IMR-90 (cell line): ENCODE data around the gene C10orf105. TPM values are rescaled to one million over a fixed set of nuclear protein-coding genes. Genes with fewer than 3 reads are reported as not detected.

Experiments used
- ATAC-seq: fragments of 200-7000 bp; cut with Tn5 transposase; 2 replicates; pipeline ENCODE4 v1.9.1; 2020; ENCODE audit warnings: low read depth, mild to moderate bottlenecking, moderate library complexity
- BruUV-seq: library from RNA; stranded (reverse); fragments of 400-500 nt; replicated peaks from 2 replicates; lab custom pipeline; 2021; lab: Mats Ljungman, UMichigan
- CTCF ChIA-PET: fragments of 300-600 bp; formaldehyde crosslinking; extraction: SDS; loops from one replicate; lab custom pipeline; 2021; ENCODE audit warnings: antibody characterized with exemption; lab: Yijun Ruan, JAX
- POLR2A ChIA-PET: fragments of 300-600 bp; sonication (Branson Sonifier 250); formaldehyde crosslinking; loops from one replicate; lab custom pipeline; 2022; ENCODE audit warnings: antibody characterized with exemption; ENCODE audit not compliant: unreplicated experiment; lab: Charles Lee
- DNase-seq: peaks from one replicate; pipeline ENCODE4 v3.0.0; 2013
- H2AFZ ChIP-seq: replicated peaks from 2 replicates; pipeline ENCODE3; 2013; ENCODE audit warnings: low read length, mild to moderate bottlenecking; ENCODE audit not compliant: poor library complexity
- H2AK5ac ChIP-seq: 2 replicates; pipeline ENCODE4 v1.6.1; 2013; ENCODE audit warnings: low read depth, low read length, inconsistent platforms
- H2AK9ac ChIP-seq: replicated peaks from 2 replicates; pipeline ENCODE3; 2013; ENCODE audit warnings: mild to moderate bottlenecking, low read depth, low read length, moderate library complexity; ENCODE audit not compliant: poor library complexity
- H2BK120ac ChIP-seq: 2 replicates; pipeline ENCODE4 v1.6.1; 2013; ENCODE audit warnings: low read depth, low read length, inconsistent platforms
- H2BK15ac ChIP-seq: 3 replicates; pipeline ENCODE4 v1.6.1; 2013; ENCODE audit warnings: low read depth, low read length, inconsistent platforms
- H2BK20ac ChIP-seq: 2 replicates; pipeline ENCODE4 v1.6.1; 2013; ENCODE audit warnings: low read depth, mild to moderate bottlenecking, inconsistent platforms, low read length, moderate library complexity
- H2BK5ac ChIP-seq: 2 replicates; pipeline ENCODE4 v1.6.1; 2013; ENCODE audit warnings: mild to moderate bottlenecking, low read depth, low read length, inconsistent platforms; ENCODE audit not compliant: poor library complexity, severe bottlenecking
- H3K14ac ChIP-seq: replicated peaks from 2 replicates; pipeline ENCODE4 v1.6.1; 2013; ENCODE audit warnings: low read depth, low read length, inconsistent platforms
- H3K18ac ChIP-seq: 2 replicates; pipeline ENCODE4 v1.6.1; 2013; ENCODE audit warnings: low read depth, low read length, control low read depth
- H3K23ac ChIP-seq: 2 replicates; pipeline ENCODE4 v1.6.1; 2013; ENCODE audit warnings: low read depth, low read length, inconsistent platforms
- H3K27ac ChIP-seq: 2 replicates; pipeline ENCODE4 v1.5.1; 2013; ENCODE audit warnings: mild to moderate bottlenecking, control low read depth, low read length; ENCODE audit not compliant: insufficient read depth
- H3K27me3 ChIP-seq: 2 replicates; pipeline ENCODE4 v1.6.1; 2013; ENCODE audit warnings: low read length; ENCODE audit not compliant: control insufficient read depth, insufficient read depth
- H3K36me3 ChIP-seq: 2 replicates; pipeline ENCODE4 v1.6.1; 2013; ENCODE audit warnings: low read length, mixed read lengths; ENCODE audit not compliant: control insufficient read depth, insufficient read depth
- H3K4ac ChIP-seq: 2 replicates; pipeline ENCODE4 v1.6.1; 2013; ENCODE audit warnings: low read depth, low read length, inconsistent platforms
- H3K4me1 ChIP-seq: 2 replicates; pipeline ENCODE4 v1.6.1; 2013; ENCODE audit warnings: low read length, mixed read lengths; ENCODE audit not compliant: control insufficient read depth, insufficient read depth
- H3K4me2 ChIP-seq: 2 replicates; pipeline ENCODE4 v1.6.1; 2013; ENCODE audit warnings: low read depth, mild to moderate bottlenecking, control low read depth, low read length, moderate library complexity
- H3K4me3 ChIP-seq: 2 replicates; pipeline ENCODE4 v1.5.1; 2013; ENCODE audit warnings: low read depth, mild to moderate bottlenecking, control low read depth, low read length, moderate library complexity; ENCODE audit not compliant: insufficient read depth
- H3K56ac ChIP-seq: 2 replicates; pipeline ENCODE4 v1.6.1; 2013; ENCODE audit warnings: low read length, inconsistent platforms; ENCODE audit not compliant: insufficient read depth; ENCODE audit errors: extremely low read depth
- H3K79me1 ChIP-seq, 2 experiments: 2 replicates each; pipeline ENCODE4 v1.6.1; 2013; ENCODE audit warnings: low read length in 2 of 2, inconsistent platforms in 1 of 2, low read depth in 1 of 2
- H3K9ac ChIP-seq: 2 replicates; pipeline ENCODE4 v1.6.1; 2013; ENCODE audit warnings: low read depth, low read length, control low read depth
- H3K9me1 ChIP-seq: 2 replicates; pipeline ENCODE4 v1.6.1; 2013; ENCODE audit warnings: low read length, inconsistent platforms; ENCODE audit not compliant: insufficient read depth
- H3K9me3 ChIP-seq: 2 replicates; pipeline ENCODE4 v1.6.1; 2013; ENCODE audit warnings: low read length; ENCODE audit not compliant: control insufficient read depth, insufficient read depth
- H4K20me1 ChIP-seq: 2 replicates; pipeline ENCODE4 v1.6.1; 2013; ENCODE audit warnings: low read length, inconsistent platforms; ENCODE audit not compliant: insufficient read depth
- H4K5ac ChIP-seq: 2 replicates; pipeline ENCODE4 v1.6.1; 2013; ENCODE audit warnings: mild to moderate bottlenecking, low read depth, low read length, control low read depth
- H4K8ac ChIP-seq, 2 experiments: 2 replicates each; pipeline ENCODE4 v1.6.1; 2013; ENCODE audit warnings: low read depth in 2 of 2, low read length in 2 of 2, control low read depth in 1 of 2, inconsistent platforms in 1 of 2
- H4K91ac ChIP-seq: 2 replicates; pipeline ENCODE4 v1.6.1; 2013; ENCODE audit warnings: low read depth, low read length, inconsistent platforms; ENCODE audit not compliant: insufficient read depth
- BHLHE40 ChIP-seq: fragments of 150-350 bp; IDR thresholded peaks from 2 replicates; pipeline ENCODE4 v1.6.1; 2016; ENCODE audit warnings: mild to moderate bottlenecking, low read depth, low read length
- CEBPB ChIP-seq: IDR thresholded peaks from 2 replicates; pipeline ENCODE4 v1.6.1; 2012; ENCODE audit warnings: low read depth, low read length, improper control_type of control experiment
- CHD1 ChIP-seq: IDR thresholded peaks from 2 replicates; pipeline ENCODE4 v1.6.1; 2012; ENCODE audit warnings: low read depth, low read length, improper control_type of control experiment
- CTCF ChIP-seq: conservative IDR thresholded peaks from 2 replicates; pipeline ENCODE4 v1.5.1; 2012; ENCODE audit warnings: mild to moderate bottlenecking, low read depth, low read length, improper control_type of control experiment
- MAZ ChIP-seq: IDR thresholded peaks from 2 replicates; pipeline ENCODE4 v1.6.1; 2012; ENCODE audit warnings: low read depth, mild to moderate bottlenecking, low read length, improper control_type of control experiment, moderate library complexity, borderline replicate concordance
- MXI1 ChIP-seq: IDR thresholded peaks from 2 replicates; pipeline ENCODE4 v1.6.1; 2012; ENCODE audit warnings: low read depth, mild to moderate bottlenecking, low read length, moderate library complexity, borderline replicate concordance
- NFE2L2 ChIP-seq: fragments of 150-350 bp; IDR thresholded peaks from 2 replicates; pipeline ENCODE4 v1.6.1; 2016; ENCODE audit warnings: low read depth, mild to moderate bottlenecking, low read length
- POLR2A ChIP-seq: IDR thresholded peaks from 2 replicates; pipeline ENCODE4 v1.6.1; 2012; ENCODE audit warnings: mild to moderate bottlenecking, low read depth, low read length
- RCOR1 ChIP-seq: IDR thresholded peaks from 2 replicates; pipeline ENCODE4 v1.6.1; 2012; ENCODE audit warnings: mild to moderate bottlenecking, low read length, improper control_type of control experiment; ENCODE audit not compliant: insufficient replicate concordance
- RFX5 ChIP-seq: IDR thresholded peaks from 2 replicates; pipeline ENCODE4 v1.8.0; 2012; ENCODE audit warnings: low read depth, mild to moderate bottlenecking, low read length, moderate library complexity
- SMC3 ChIP-seq: fragments of 150-350 bp; IDR thresholded peaks from 2 replicates; pipeline ENCODE4 v1.6.1; 2016; ENCODE audit warnings: low read depth, mild to moderate bottlenecking, antibody characterized with exemption, low read length, moderate library complexity
- WGBS, 2 experiments: methylation state at CpG; one replicate each; pipeline versions ENCODE4 v1.1.5 to v1.1.7; 2013; ENCODE audit warnings: missing lambda C conversion rate in 2 of 2; ENCODE audit not compliant: insufficient read length in 1 of 2; ENCODE audit errors: extremely low coverage in 2 of 2; 5-methylcytosine and 5-hydroxymethylcytosine counted together
- dilution Hi-C: fragments of 300-500 bp; cut with HindIII; formaldehyde crosslinking; loops from one replicate; pipeline ENCODE4 v1.14.3; 2018; ENCODE audit warnings: low sequenced_read_pairs; ENCODE audit not compliant: unreplicated experiment
- in situ Hi-C: fragments of 300-500 bp; cut with MboI; formaldehyde crosslinking; loops from 3 replicates; pipeline ENCODE4 v1.14.3; 2019; ENCODE audit warnings: low sequenced_read_pairs, inconsistent platforms, mixed read lengths
- intact Hi-C: fragments of 100-400 bp; cut with micrococcal nuclease; formaldehyde crosslinking; loops from 2 replicates; pipeline ENCODE4 v1.10.0; 2022
- polyA plus RNA-seq, 3 experiments: library from polyadenylated mRNA; depleted of rRNA; stranded (reverse); fragments of >200 nt; gene quantifications; 2 replicates each; pipeline ENCODE4 v1.2.3, GENCODE V29; 2012; ENCODE audit warnings: low replicate concordance in 1 of 3
- total RNA-seq: library from RNA; depleted of rRNA; stranded (reverse); fragments of >200 nt; gene quantifications from 2 replicates; pipeline ENCODE4 v1.2.3, GENCODE V29; 2012
- TF ChIP-seq, protein P1 (sequence below): fragments of 150-350 bp; IDR thresholded peaks from 2 replicates; pipeline ENCODE4 v1.6.1; 2017; ENCODE audit warnings: mild to moderate bottlenecking, antibody characterized with exemption, low read length, low read depth
- TF ChIP-seq, protein P2 (sequence below): fragments of 150-350 bp; IDR thresholded peaks from 2 replicates; pipeline ENCODE4 v1.6.1; 2016; ENCODE audit warnings: low read depth, mild to moderate bottlenecking, low read length, moderate library complexity, borderline replicate concordance

C10orf105 gene
- total and polyA plus RNA-seq, 2 of the 4 experiments (the other 2 are of a cell fraction): under 0.01 TPM; not detected in 1

DNA sequence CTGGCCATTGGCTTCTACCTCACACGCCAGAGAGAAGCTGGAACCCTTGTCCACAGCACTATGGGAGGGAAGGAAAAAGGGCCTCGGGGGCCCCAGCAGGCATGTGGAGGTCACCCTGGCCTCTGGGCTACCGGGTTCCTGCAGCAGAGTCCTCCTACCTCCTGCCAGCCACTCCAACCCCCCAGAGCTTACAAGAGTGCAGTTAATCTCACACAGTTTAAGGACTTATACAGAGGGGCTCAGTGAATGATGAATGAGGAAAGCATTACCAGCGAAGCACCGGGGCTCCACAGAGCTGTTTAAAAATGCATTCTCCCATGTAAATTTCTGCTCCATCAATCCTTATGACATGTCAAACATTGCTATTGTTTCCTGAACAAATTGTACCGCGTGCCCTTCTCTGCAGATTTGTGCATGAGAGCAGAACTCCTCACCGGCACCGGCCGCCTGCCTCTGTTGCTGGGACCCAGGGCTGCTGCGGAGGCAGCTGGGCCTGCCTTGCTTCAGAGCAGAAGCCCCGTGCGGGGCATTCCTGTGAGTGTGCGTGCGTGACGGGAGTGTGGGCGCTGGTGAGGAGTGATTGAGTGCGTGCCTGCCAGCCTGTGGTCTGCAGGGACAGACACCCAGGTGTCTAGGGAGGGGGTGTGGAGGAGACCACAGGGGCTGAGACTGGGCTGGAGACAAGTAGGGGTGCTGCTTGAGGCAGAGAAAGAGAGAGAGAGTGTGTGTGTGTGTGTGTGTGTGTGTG is 52.8 kb downstream of the C10orf105 start:
- H3K4me3 ChIP-seq: no peak overlapping the region
- H2BK120ac ChIP-seq: no peak overlapping the region
- WGBS, 2 experiments: no CpG with 5 or more reads among the region's 18 CpGs
- no peak for ATAC-seq
- intact Hi-C loops (no loop called here), dilution Hi-C loops (no loop called here), in situ Hi-C loops (no loop called here)
- H3K9me1 ChIP-seq: no peaks in the 10 kb centered on the region
- H3K27me3 ChIP-seq: peaks cover 43% of the 10 kb centered on the region
- H3K9ac ChIP-seq: no peak overlapping the region
- H4K20me1 ChIP-seq: no peaks in the 10 kb centered on the region
- no peak overlapping the region for H3K27ac ChIP-seq
- no TSS peak for BruUV-seq
- no peaks in the 10 kb centered on the region for H3K36me3 ChIP-seq
- no peak overlapping the region for H2AK5ac ChIP-seq
- POLR2A ChIA-PET: no interaction called here
- TF ChIP-seq MXI1 (no peak), CHD1 (no peak), BHLHE40 (no peak), RCOR1 (no peak), RFX5 (no peak), CTCF (no peak), CEBPB (no peak), SMC3 (no peak), NFE2L2 (no peak), MAZ (no peak), POLR2A (no peak)
- TF ChIP-seq, protein P1, sequence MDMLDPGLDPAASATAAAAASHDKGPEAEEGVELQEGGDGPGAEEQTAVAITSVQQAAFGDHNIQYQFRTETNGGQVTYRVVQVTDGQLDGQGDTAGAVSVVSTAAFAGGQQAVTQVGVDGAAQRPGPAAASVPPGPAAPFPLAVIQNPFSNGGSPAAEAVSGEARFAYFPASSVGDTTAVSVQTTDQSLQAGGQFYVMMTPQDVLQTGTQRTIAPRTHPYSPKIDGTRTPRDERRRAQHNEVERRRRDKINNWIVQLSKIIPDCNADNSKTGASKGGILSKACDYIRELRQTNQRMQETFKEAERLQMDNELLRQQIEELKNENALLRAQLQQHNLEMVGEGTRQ: no peak
- TF ChIP-seq, protein P2, sequence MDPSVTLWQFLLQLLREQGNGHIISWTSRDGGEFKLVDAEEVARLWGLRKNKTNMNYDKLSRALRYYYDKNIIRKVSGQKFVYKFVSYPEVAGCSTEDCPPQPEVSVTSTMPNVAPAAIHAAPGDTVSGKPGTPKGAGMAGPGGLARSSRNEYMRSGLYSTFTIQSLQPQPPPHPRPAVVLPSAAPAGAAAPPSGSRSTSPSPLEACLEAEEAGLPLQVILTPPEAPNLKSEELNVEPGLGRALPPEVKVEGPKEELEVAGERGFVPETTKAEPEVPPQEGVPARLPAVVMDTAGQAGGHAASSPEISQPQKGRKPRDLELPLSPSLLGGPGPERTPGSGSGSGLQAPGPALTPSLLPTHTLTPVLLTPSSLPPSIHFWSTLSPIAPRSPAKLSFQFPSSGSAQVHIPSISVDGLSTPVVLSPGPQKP: no peak
- no peak overlapping the region for H3K56ac ChIP-seq
- H2AK9ac ChIP-seq: no peak overlapping the region
- H3K23ac ChIP-seq: no peak overlapping the region
- no peak overlapping the region for H4K91ac ChIP-seq
- H3K4me1 ChIP-seq: no peaks in the 10 kb centered on the region
- no peak overlapping the region for H2AFZ ChIP-seq
- no peaks in the 10 kb centered on the region for H3K9me3 ChIP-seq
- no peak for DNase-seq
- H2BK5ac ChIP-seq: no peak overlapping the region
- H2BK15ac ChIP-seq: no peak overlapping the region
- H2BK20ac ChIP-seq: no peak overlapping the region
- no peak overlapping the region for H4K5ac ChIP-seq
- no peak overlapping the region for H4K8ac ChIP-seq
- no peaks in the 10 kb centered on the region for H3K79me1 ChIP-seq
- H3K4ac ChIP-seq: no peak overlapping the region
- CTCF ChIA-PET: no interaction called here
- H3K18ac ChIP-seq: no peak overlapping the region
- H3K4me2 ChIP-seq: no peak overlapping the region
- H3K14ac ChIP-seq: no peak overlapping the region
